Measurements from ENCODE around the gene STOML3.

STOML3 gene

DNA sequence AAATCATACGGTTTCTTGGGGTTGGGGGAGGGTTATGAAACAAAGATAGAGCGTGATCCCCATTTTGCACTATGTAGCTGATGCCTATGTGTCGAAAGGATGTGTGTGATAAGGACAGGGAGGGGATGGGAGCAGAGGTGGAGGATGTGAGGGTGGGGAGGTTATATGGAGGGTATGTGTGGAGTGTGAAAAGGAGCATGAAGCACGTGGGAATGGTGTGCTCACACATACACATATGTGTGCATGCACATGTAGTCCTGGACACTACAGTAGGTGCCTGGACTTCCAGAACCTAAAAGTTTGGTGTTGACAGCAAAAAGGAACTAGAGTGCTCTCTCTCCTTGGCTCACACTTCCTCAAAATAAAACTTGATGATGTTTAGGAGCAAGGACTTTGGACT, 25.4 kb downstream of the STOML3 start:
- no peak for FAIRE-seq
- no peak for DNase-seq (ENCODE audit: insufficient read length, low spot score)
- TF ChIP-seq POLR2A (IDR thresholded peaks at IDR 0.05; ENCODE audit: low read depth, low read length): no peak

DNA sequence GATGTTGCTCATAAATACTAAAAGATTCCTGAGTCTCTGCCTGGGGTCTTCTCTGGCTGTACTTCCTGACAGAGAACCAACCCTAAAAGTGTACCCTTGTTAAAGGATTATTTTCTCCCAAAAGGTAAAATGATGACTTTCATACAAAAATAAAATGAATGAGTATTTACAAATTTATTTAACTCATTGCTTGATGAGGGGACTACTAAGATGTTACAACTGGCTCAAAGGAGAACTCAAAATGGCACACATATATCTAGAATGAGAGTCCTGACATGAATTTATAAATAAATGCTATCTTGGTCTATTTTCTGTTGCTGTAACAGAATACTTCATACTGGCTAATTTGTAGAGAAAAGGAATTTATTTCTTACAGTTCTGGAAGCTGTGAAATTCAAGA, 30.5 kb downstream of the STOML3 start:
- FAIRE-seq (no peak), DNase-seq (ENCODE audit: insufficient read length, low spot score) (no peak)

DNA sequence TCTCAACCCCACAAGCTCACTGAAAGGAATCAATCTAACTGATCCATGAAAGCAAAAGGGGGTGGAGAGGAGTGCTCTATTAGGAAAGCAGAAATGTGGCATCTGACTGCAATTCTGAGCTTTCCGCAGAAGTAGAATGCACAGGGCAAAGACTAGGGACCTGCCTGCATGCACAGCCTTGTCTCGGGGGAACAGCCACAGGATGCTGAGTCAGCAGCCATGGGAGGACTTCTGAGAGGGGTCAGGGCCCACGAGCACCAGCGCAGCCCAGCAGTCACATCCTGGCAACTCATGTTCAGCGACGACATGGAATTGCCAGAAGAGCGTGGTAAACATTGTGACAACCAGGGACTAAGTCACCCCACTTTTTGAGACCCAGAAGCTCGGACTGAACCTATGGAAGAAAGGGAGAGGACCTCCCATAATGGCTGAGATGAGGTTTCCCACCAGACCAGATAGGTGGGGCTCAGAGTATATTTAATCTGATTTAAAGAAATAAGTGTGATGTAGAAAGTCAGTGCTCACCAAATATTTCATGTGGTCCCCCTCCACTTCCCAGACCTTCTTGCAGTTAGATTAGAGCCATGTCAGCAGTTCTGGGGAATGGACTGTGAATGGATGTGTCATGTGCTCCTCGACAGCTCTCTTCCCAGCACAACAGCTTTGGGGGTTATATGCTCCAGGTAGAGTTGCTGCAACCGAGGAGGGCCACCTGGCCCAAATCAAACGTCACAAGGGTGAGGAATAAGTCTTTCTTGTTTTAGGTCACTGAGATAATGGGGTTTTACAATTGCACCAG, 32.6 kb downstream of the STOML3 start:
- FAIRE-seq: no peak
- DNase-seq (ENCODE audit: insufficient read length, low spot score): no peak

More for the DNA sequence above, 30.5 kb downstream of the STOML3 start:
- TF ChIP-seq POLR2A (IDR thresholded peaks at IDR 0.05; ENCODE audit: low read depth, low read length): no peak

DNA sequence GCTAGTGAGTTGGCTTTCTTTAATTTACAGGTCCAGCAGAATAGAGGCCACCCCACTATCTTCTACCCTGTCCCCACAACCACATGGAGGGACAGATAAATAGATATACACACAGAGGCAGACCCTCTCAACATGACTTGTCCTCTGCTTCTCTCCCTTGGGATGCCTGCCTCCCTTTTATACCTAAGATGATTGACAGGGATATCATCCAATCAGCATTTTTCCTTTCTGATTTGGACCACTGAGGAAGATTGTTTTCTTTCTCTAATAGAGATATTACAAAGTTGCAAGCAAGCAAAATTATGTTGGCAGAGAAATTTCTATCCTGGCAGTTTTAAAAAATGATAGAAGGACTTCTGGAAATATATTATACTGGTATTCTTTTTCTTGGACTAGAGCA, 35.8 kb downstream of the STOML3 start:
- FAIRE-seq: no peak
- TF ChIP-seq POLR2A (IDR thresholded peaks at IDR 0.05; ENCODE audit: low read depth, low read length): no peak
- no peak for DNase-seq (ENCODE audit: insufficient read length, low spot score)

More for the DNA sequence above, 32.6 kb downstream of the STOML3 start:
- no peak for TF ChIP-seq POLR2A (IDR thresholded peaks at IDR 0.05; ENCODE audit: low read depth, low read length)

DNA sequence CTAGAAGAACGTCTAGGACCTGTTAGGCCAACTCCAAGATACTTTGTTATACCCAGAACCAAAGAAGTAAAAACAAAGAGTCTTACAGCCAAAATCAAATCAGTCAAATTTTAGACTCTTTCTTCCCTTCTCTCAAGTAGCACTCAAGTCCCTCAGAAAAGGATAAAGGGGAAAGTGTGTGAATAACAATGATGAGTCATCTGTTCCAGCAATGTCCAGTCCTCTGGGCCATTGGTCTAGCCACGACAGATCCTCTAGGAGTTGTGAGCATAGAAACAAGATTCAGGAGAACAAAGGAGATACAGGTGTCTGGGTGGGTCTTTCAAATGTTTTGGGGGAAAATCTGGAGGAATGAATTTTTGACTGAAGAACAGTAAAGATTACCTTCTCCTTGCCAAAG, 36.3 kb downstream of the STOML3 start:
- no peak for DNase-seq (ENCODE audit: insufficient read length, low spot score)
- TF ChIP-seq POLR2A (IDR thresholded peaks at IDR 0.05; ENCODE audit: low read depth, low read length): no peak
- no peak for FAIRE-seq

DNA sequence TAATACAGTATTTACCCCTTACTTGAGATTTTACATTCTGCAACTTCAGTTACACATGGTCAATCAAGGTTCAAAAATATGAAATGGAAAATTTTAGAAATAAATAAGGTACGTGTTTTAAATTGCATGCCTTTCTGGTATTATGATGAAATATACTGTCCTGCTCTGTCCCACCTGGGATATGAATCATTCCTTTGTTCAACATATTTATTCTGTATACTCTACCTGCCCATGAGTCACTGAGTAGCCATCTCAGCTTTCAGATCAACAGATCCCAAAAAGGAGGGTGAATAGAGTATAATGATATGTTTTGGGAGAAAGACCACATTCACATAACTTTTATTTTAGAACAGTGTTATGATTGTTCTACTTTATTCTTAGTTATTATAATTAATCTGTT, 37.8 kb downstream of the STOML3 start:
- TF ChIP-seq POLR2A (IDR thresholded peaks at IDR 0.05; ENCODE audit: low read depth, low read length): no peak
- no peak for FAIRE-seq
- DNase-seq (ENCODE audit: insufficient read length, low spot score): no peak

DNA sequence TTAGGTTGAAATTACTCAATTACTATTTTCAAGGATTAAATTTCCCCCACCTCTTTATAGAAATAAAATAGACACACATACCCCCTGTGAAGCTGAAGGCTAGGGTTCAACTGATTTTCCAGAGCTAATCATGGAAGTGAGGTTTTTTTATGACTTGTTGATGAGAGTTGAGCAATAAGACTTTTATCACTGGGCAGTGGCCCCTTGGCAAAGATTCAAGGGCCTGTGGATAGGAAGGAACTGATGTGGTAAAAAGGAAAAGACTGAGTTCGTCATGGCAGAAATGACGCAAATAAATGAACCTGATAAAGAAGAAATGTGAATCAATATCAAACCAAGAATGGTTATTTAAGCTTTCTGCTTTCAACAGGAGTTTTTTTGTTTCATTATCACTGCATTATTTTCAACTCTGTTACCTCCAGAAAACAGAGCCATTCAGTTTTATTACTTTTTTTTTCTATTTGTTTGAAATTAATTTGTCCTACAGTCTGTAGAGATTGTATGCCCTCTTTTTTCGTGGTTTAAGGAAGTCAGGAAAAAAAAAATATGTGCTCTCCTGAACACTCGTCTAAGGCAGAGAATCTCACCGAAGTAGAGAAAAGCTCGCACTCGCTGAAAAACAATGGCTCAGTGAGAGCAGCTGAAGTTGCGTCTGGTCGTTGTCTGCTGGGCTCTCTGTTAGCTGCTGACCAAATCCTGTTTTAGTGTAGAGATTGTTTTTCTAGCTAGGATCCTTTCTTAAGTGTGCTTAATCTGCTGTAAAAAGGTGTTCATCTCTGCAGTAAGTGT, 38.9 kb downstream of the STOML3 start:
- DNase-seq (ENCODE audit: insufficient read length, low spot score) (no peak), FAIRE-seq (no peak)
- no peak for TF ChIP-seq POLR2A (IDR thresholded peaks at IDR 0.05; ENCODE audit: low read depth, low read length)

DNA sequence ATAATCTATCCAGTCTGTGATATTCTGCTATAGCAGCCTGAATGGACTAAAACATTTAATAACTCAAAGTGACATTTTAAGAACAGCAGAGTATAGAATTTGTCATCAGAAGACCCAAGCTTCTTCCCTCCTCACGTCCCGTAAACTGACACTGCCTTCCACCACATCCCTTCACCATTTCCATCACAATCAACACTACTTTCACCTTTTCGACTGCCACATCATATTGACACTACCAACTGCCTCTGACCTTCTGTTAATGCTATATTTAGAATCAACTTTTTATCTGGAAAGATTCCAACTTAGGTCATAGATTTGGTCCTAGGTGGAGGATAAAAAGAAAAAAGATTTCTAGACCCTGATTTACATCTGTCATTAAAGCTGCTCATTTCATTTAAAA, 39.6 kb downstream of the STOML3 start:
- no peak for FAIRE-seq

DNA sequence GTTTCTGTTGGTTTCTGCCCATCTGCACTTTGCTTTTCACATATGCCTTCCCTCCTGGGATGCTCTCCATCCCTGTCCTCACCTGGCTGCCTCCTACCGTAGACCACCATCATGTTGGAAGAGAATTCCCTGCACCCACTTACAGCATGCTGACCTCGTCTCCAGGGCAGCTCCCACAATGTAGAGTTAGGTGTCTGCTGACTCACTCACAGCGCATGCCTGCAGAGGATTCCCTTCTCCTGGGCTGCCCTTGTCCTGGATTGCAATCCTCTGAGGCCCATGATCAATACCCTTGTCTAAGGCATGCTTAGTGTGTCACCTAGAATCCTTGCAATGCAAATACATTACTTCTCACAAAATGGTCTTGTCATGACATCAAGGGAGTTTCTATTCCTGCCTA, 43.6 kb downstream of the STOML3 start:
- TF ChIP-seq POLR2A (IDR thresholded peaks at IDR 0.05; ENCODE audit: low read depth, low read length): no peak
- no peak for FAIRE-seq
- DNase-seq (ENCODE audit: insufficient read length, low spot score): no peak

More for the DNA sequence above, 39.6 kb downstream of the STOML3 start:
- TF ChIP-seq POLR2A (IDR thresholded peaks at IDR 0.05; ENCODE audit: low read depth, low read length): no peak
- DNase-seq (ENCODE audit: insufficient read length, low spot score): no peak

DNA sequence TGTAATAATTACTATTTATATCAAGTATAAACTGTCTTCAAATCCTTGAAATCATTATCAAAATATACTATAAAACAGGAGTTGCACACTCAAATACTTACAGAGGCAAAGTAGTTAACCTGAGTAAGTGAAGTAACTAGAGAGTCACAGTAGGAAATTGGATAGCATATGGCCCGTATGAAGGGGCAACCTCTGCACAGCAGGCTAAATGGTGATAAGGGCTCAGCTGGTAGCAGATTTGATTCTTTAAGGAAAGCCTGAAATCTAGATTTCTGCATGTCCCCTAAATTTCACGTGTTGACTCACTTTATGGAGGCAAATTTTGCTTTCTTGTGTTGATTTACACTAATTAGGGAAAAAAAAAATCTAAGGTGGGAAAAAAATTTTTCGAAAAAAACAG, 46.4 kb downstream of the STOML3 start:
- DNase-seq (ENCODE audit: insufficient read length, low spot score) (no peak), FAIRE-seq (no peak)
- TF ChIP-seq POLR2A (IDR thresholded peaks at IDR 0.05; ENCODE audit: low read depth, low read length): no peak

DNA sequence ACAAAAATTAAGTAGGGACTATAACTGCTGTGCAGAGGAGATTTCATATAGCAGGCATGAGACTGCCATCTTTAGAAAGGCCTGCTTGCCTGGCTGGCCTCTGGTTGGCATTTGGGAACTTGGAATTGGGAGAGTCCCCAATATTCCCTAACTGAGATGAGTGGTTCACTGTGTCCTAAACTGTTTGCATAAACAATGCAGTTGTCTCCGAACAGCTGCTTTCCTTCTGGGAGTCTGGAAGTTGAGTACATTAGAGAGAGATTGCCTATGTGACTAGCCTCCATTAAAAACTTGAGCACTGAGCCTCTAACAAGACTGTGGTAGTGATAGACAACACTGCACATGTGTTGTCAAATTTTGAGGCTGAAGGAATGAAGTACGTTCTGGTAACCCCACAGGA, 47.4 kb downstream of the STOML3 start:
- no peak for TF ChIP-seq POLR2A (IDR thresholded peaks at IDR 0.05; ENCODE audit: low read depth, low read length)
- no peak for FAIRE-seq
- DNase-seq (ENCODE audit: insufficient read length, low spot score): no peak

DNA sequence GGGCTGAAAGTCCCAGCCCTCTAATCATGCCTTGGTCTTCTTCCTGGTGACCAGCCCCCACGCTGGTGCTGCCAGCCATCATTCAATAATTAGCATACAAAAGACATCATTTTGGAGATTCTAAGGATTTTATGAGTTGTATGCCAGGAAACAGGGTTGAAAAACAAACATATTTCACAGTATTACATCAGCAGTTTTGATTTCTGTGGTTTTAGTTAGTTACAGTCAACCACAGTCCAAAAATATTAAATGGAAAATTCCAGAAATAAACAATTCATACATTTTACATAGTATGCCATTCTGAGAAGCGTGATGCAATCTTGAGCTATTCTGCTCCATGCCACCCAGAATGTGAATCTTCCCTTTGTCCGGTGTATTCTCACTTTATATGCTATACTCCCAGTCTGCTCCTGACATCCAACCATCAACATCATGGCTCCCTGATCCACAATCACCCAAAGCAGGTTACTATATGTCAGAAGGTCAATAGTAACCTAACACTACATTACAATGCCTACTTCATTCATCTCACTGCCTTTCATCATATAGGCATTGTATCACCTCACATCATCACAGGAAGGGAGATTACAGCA, 49.2 kb downstream of the STOML3 start:
- DNase-seq (ENCODE audit: insufficient read length, low spot score) (no peak), FAIRE-seq (no peak)

DNA sequence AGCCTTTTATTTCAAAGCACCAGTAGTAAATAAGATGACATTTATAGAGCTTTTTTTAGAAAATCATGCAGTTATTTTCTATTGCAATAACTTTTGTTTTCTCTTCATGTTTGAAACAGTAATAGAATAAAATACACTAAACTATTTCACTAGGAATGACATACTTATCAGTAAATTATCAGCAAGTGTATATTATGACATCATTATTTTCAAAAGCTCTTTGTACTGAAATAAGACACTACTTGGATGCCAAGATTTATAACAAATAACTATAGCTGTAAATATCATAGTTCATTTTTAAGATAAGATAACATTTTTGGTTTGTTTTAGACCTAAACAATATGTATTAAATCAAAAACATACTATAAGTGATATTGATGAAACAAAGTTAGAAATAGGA, 56.8 kb downstream of the STOML3 start:
- FAIRE-seq: no peak
- TF ChIP-seq POLR2A (IDR thresholded peaks at IDR 0.05; ENCODE audit: low read depth, low read length): no peak
- no peak for DNase-seq (ENCODE audit: insufficient read length, low spot score)

More for the DNA sequence above, 49.2 kb downstream of the STOML3 start:
- TF ChIP-seq POLR2A (IDR thresholded peaks at IDR 0.05; ENCODE audit: low read depth, low read length): no peak

DNA sequence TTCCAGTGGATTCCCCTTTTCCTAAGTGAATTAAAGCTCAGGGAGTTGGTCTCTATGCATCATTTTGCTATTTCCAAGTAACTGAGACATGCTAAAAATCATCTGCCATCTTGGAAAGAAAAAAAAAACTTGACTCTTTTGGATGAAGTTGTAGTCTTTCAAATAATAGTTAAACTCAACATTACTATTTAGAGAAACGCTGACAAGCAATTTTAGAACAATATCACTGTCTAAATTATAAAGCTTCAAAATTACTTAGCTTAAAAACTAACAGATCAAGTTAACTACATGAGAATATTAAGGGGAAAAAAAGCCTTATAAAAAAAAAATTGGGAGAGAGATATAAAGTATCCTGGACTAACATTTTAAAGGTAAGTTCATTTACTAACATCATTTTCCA, 68.5 kb downstream of the STOML3 start:
- DNase-seq (ENCODE audit: insufficient read length, low spot score) (no peak), FAIRE-seq (no peak)
- no peak for TF ChIP-seq POLR2A (IDR thresholded peaks at IDR 0.05; ENCODE audit: low read depth, low read length)

Data from H54 (cell line).